Adrenal gland (tissue), 12 donors: ENCODE results near the gene SPO11. TPM values are rescaled to one million over a fixed set of nuclear protein-coding genes. Genes with fewer than 3 reads are reported as not detected.

Experiments
- DNase-seq, 7 donors: peaks; one replicate each; pipeline ENCODE4 v3.0.0-alpha.2; 2019 to 2020
- H3K27ac ChIP-seq, 5 donors: fragments of 200-600 bp; sonication (generic) in 4 of 5; 1 replicate in 3 of 5; 2 replicates in 2 of 5; pipeline versions ENCODE4 v1.5.1 to v1.8.0; 2016 to 2020; ENCODE audit warnings: mild to moderate bottlenecking in 1 of 5
- H3K27me3 ChIP-seq: fragments of 200-600 bp; 2 replicates; pipeline ENCODE4 v1.8.0; 2021
- H3K36me3 ChIP-seq, 2 donors: fragments of 200-600 bp; replicated peaks in 1 of 2; 1 replicate in 1 of 2; 2 replicates in 1 of 2; pipeline versions ENCODE4 v1.5.1 to v1.8.0; 2018 to 2022
- H3K4me1 ChIP-seq, 2 donors: fragments of 200-600 bp; replicated peaks in 1 of 2; 1 replicate in 1 of 2; 2 replicates in 1 of 2; pipeline versions ENCODE4 v1.5.1 to v1.8.0; 2018 to 2021
- H3K4me3 ChIP-seq, 4 donors: fragments of 200-600 bp; sonication (generic) in 3 of 4; one replicate each; pipeline ENCODE4 v1.5.1; 2016 to 2018
- H3K9me3 ChIP-seq, 3 donors: fragments of 200-600 bp; sonication (generic) in 1 of 3; replicated peaks in 1 of 3; 1 replicate in 2 of 3; 2 replicates in 1 of 3; pipeline versions ENCODE4 v1.5.1 to v1.8.0; 2016 to 2021
- POLR2A ChIP-seq, 2 donors: fragments of 450-650 bp; IDR thresholded peaks; one replicate each; pipeline ENCODE4 v1.6.1; 2017; ENCODE audit warnings: antibody characterized with exemption in 2 of 2, mild to moderate bottlenecking in 2 of 2, moderate library complexity in 1 of 2
- WGBS, 4 donors: extraction: QIAGEN DNeasy Blood & Tissue Kit in 2 of 4; methylation state at CpG; one replicate each; pipeline versions ENCODE4 v1.1.5 to v1.1.7; 2013 to 2017; 5-methylcytosine and 5-hydroxymethylcytosine counted together
- intact Hi-C, 2 donors: fragments of 100-400 bp; cut with DNase I; formaldehyde crosslinking; loops; one replicate each; pipeline versions ENCODE4 v1.14.1 to v1.15.0; 2022 to 2023
- microRNA-seq, 3 donors: library from miRNA; unstranded; fragments of <30 nt; microRNA quantifications; one replicate each; pipeline ENCODE4, GENCODE V29; 2017 to 2020
- polyA plus RNA-seq, 3 donors: library from polyadenylated mRNA; stranded (reverse); fragments of 200-250 nt in 2 of 3; fragments of 350-450 nt in 1 of 3; fragmentation: Illumina TruSeq in 1 of 3; extraction: RNeasy Lipid Tissue Mini Kit (QIAGEN cat#74804) in 1 of 3; gene quantifications; one replicate each; pipeline ENCODE4 v1.2.3, GENCODE V29; 2013 to 2014
- small RNA-seq, 2 donors: library from RNA; depleted of rRNA; stranded (forward); fragments of <200 nt; gene quantifications; one replicate each; pipeline ENCODE3, GENCODE V24; 2016
- total RNA-seq, 9 donors: library from RNA; depleted of rRNA in 4 of 9; stranded (reverse); fragments of >200 nt in 4 of 9; fragments of 120-200 nt in 1 of 9; fragmentation: NEBNext Ultra II Directional in 1 of 9; extraction: Animal tissue kit (Norgen Biotek cat#: 25700) in 1 of 9; gene quantifications; one replicate each; pipeline versions ENCODE4 v1.1.0 to v1.2.4, GENCODE V29; 2013 to 2023
- TF ChIP-seq, protein P1 (sequence below), 6 experiments: fragments of 450-650 bp in 4 of 6; fragments of 200-600 bp in 2 of 6; sonication (generic) in 1 of 6; IDR thresholded peaks; 1 replicate in 5 of 6; 2 replicates in 1 of 6; pipeline versions ENCODE4 v1.5.1 to v1.8.0; 2016 to 2021; ENCODE audit warnings: antibody characterized with exemption in 6 of 6, mild to moderate bottlenecking in 2 of 6, moderate library complexity in 1 of 6
- donor health status: healthy with polysubstance abuse.
- donor health status: Bipolar disorder and iron deficiency.
- donor health status: DM: yes; HTN: yes; CAD: no.
- donor health status: DM: no; HTN: no; CAD: no.
- donor health status: DM: no; HTN: no; CAD: no.
- donor health status: DM: yes; HTN: yes; CAD: no.

Gene SPO11
- total and polyA plus RNA-seq, 12 donors: not detected

GRCh38 chr20:57392512-57393271 is 63.1 kb downstream of the SPO11 start:
- Histone ChIP-seq H3K36me3 (peaks cover 0 to 4% of the 10 kb centered on the region in 2 donors), H3K4me3 (peak overlapping the region in 3 of 4 donors; percentile 12 to 81 (median 50)), H3K9me3 (no peaks in the 10 kb centered on the region), H3K4me1 (peaks cover 25 to 49% of the 10 kb centered on the region in 2 donors), H3K27ac (peak overlapping the region in 3 of 5 donors; percentile 30 to 52 (median 30)), H3K27me3 (no peaks in the 10 kb centered on the region)
- TF ChIP-seq POLR2A (IDR thresholded peaks at IDR 0.05): peak in 1 of 2 donors; percentile 43
- TF ChIP-seq, protein P1, sequence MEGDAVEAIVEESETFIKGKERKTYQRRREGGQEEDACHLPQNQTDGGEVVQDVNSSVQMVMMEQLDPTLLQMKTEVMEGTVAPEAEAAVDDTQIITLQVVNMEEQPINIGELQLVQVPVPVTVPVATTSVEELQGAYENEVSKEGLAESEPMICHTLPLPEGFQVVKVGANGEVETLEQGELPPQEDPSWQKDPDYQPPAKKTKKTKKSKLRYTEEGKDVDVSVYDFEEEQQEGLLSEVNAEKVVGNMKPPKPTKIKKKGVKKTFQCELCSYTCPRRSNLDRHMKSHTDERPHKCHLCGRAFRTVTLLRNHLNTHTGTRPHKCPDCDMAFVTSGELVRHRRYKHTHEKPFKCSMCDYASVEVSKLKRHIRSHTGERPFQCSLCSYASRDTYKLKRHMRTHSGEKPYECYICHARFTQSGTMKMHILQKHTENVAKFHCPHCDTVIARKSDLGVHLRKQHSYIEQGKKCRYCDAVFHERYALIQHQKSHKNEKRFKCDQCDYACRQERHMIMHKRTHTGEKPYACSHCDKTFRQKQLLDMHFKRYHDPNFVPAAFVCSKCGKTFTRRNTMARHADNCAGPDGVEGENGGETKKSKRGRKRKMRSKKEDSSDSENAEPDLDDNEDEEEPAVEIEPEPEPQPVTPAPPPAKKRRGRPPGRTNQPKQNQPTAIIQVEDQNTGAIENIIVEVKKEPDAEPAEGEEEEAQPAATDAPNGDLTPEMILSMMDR (IDR thresholded peaks at IDR 0.05): no peak
- DNase-seq: peak in 5 of 7 donors; percentile 46 to 70 (median 59)
- intact Hi-C loops: no loop called here
- WGBS, 4 donors: 7 to 57% (median 33%) methylated on average over 5 to 33 of the region's 33 CpGs

Small RNA genes within 50 kb of the gene (microRNA-seq; reads per million reads assigned to microRNA genes)
- gene MIR4325: 0 to 0.28 (median 0) reads per million in 3 donors

Small RNA genes within 50 kb of the gene (small RNA-seq; reads per million reads assigned to genes)
- gene MIR4325 (0 reads per million in 2 donors), gene RF00019 (0 reads per million in 2 donors), gene RPL39P39 (0 reads per million in 2 donors)

Other genes starting within 250 kb of the SPO11 start
- gene BMP7, start 63.2 kb upstream of the SPO11 start, total RNA-seq: 1 to 10 TPM in 4 of 9 donors, under 1 TPM in 2, not detected in 3; 0.74 to 6.7 (median 2.2) TPM
- 1 to 10 TPM; 1.2 to 6.2 (median 2.2) TPM for gene BMP7, start 63.2 kb upstream of the SPO11 start, polyA plus RNA-seq
- gene RAE1, start 21.5 kb downstream of the SPO11 start, total RNA-seq: 10 to 100 TPM; 14.4 to 34.4 (median 22.7) TPM
- gene RAE1, start 21.5 kb downstream of the SPO11 start, polyA plus RNA-seq: 10 to 100 TPM in 1 of 3 donors, 1 to 10 TPM in 2; 8.8 to 46.9 (median 9.7) TPM
- 10 to 100 TPM in 8 of 9 donors, 1 to 10 TPM in 1; 7.2 to 30.9 (median 14.5) TPM for gene RBM38, start 61.6 kb downstream of the SPO11 start, total RNA-seq
- gene RBM38, start 61.6 kb downstream of the SPO11 start, polyA plus RNA-seq: 10 to 100 TPM in 2 of 3 donors, 1 to 10 TPM in 1; 3.0 to 24.1 (median 10.5) TPM
- gene CTCFL, start 195.3 kb downstream of the SPO11 start, total RNA-seq: under 1 TPM in 2 of 9 donors, not detected in 7; 0.14 to 0.27 TPM
- under 1 TPM in 1 of 3 donors, not detected in 2; 0.08 TPM for gene CTCFL, start 195.3 kb downstream of the SPO11 start, polyA plus RNA-seq
- 1 to 10 TPM in 3 of 9 donors, under 1 TPM in 6; 0.06 to 4.7 (median 0.68) TPM for gene PCK1, start 231.3 kb downstream of the SPO11 start, total RNA-seq
- 1 to 10 TPM in 1 of 3 donors, under 1 TPM in 2; 0.56 to 5.4 (median 0.62) TPM for gene PCK1, start 231.3 kb downstream of the SPO11 start, polyA plus RNA-seq